Left renal pelvis (tissue), 4 donors: ENCODE results near the gene TMEM120B. TPM values are rescaled to one million over a fixed set of nuclear protein-coding genes. Genes with fewer than 3 reads are reported as not detected.

Source experiments
- DNase-seq, 4 donors: peaks; one replicate each; pipeline ENCODE4 v3.0.0-alpha.2; 2013; ENCODE audit warnings: low read depth in 4 of 4, low spot score in 3 of 4
- polyA plus RNA-seq, 4 donors: library from polyadenylated mRNA; unstranded; fragments of 120-200 nt; gene quantifications; one replicate each; pipeline ENCODE4 v1.2.1, GENCODE V29; 2013; ENCODE audit not compliant: insufficient read length in 4 of 4

Gene TMEM120B
- polyA plus RNA-seq, 4 donors: 7.9 to 13.6 (median 10.3) TPM

GRCh38 chr12:121829250-121829918 lies 116.8 kb downstream of the TMEM120B start:
- no peak for DNase-seq

- no peak for DNase-seq
Measured at GRCh38 chr12:121830134-121830533, 117.6 kb downstream of the TMEM120B start.

- DNase-seq: no peak
Measured at GRCh38 chr12:121830588-121831265, 118.2 kb downstream of the TMEM120B start.

Other genes with a start within 250 kb of the TMEM120B start
- gene KDM2B, start 131.7 kb upstream of the TMEM120B start, polyA plus RNA-seq: 10 to 100 TPM; 56.8 to 77.1 (median 71.2) TPM
- 10 to 100 TPM; 11.1 to 17.2 (median 12.1) TPM for gene ORAI1, start 86.2 kb upstream of the TMEM120B start, polyA plus RNA-seq
- gene MORN3, start 43.1 kb upstream of the TMEM120B start, polyA plus RNA-seq: 1 to 10 TPM in 3 of 4 donors, under 1 TPM in 1; 0.40 to 1.9 (median 1.7) TPM
- gene RHOF, start 80.9 kb downstream of the TMEM120B start, polyA plus RNA-seq: 10 to 100 TPM in 1 of 4 donors, 1 to 10 TPM in 3; 4.9 to 14.7 (median 9.5) TPM
- gene SETD1B, start 91.3 kb downstream of the TMEM120B start, polyA plus RNA-seq: 10 to 100 TPM; 12.2 to 19.2 (median 14.5) TPM
- 1 to 10 TPM in 3 of 4 donors, under 1 TPM in 1; 0.74 to 4.5 (median 2.6) TPM for gene HPD, start 146.1 kb downstream of the TMEM120B start, polyA plus RNA-seq
- gene PSMD9, start 176.0 kb downstream of the TMEM120B start, polyA plus RNA-seq: 10 to 100 TPM; 46.1 to 56.5 (median 49.9) TPM
- 10 to 100 TPM in 2 of 4 donors, 1 to 10 TPM in 2; 3.0 to 15.8 (median 10.5) TPM for gene CFAP251, start 205.8 kb downstream of the TMEM120B start, polyA plus RNA-seq